Skin epidermis (tissue), 12 donors: ENCODE results near the gene LIN52.

Experiments used
- H3K27ac ChIP-seq, 21 experiments: fragments of 200-600 bp; sonication (generic) in 11 of 21; one replicate each; pipeline ENCODE4 v1.5.0; 2020; ENCODE audit warnings: mild to moderate bottlenecking in 3 of 21, inconsistent platforms in 2 of 21, moderate library complexity in 2 of 21
- H3K4me3 ChIP-seq, 7 experiments: fragments of 200-600 bp; sonication (generic) in 2 of 7; one replicate each; pipeline ENCODE4 v1.5.0; 2020; ENCODE audit warnings: inconsistent platforms in 2 of 7, mild to moderate bottlenecking in 2 of 7, moderate library complexity in 1 of 7

Gene LIN52

GRCh38 chr14:74084277-74085046 lies at the start of gene LIN52, which contains the start of gene ALDH6A1:
LIN52 (plus strand) TSS chr14:74084956; CDS start chr14:74084975, 19 bp downstream.
ALDH6A1 (minus strand) TSS chr14:74084453; CDS start chr14:74084394, 59 bp downstream.
- H3K27ac ChIP-seq, result peak within 1 kb of the TSS in 20 of 21 experiments; percentile 8 to 85 (median 77)
- peak within 1 kb of the TSS; percentile 60 to 92 (median 77) for H3K4me3 ChIP-seq

GRCh38 chr14:74035556-74035955 lies 49.2 kb upstream of the LIN52 start:
- no peak overlapping the region for H3K27ac ChIP-seq
- H3K4me3 ChIP-seq, result no peak overlapping the region

GRCh38 chr14:74038020-74038859 lies 46.5 kb upstream of the LIN52 start:
- Histone ChIP-seq H3K27ac (no peak overlapping the region), H3K4me3 (no peak overlapping the region)

GRCh38 chr14:74042296-74042695 lies 42.5 kb upstream of the LIN52 start:
- Histone ChIP-seq H3K27ac (no peak overlapping the region), H3K4me3 (no peak overlapping the region)

- H3K4me3 ChIP-seq, result no peak overlapping the region
These were observed 39.2 kb upstream of the LIN52 start for GRCh38 chr14:74045522-74045921.

GRCh38 chr14:74048281-74048680 lies 36.5 kb upstream of the LIN52 start:
- Histone ChIP-seq H3K27ac (no peak overlapping the region), H3K4me3 (no peak overlapping the region)

More at GRCh38 chr14:74045522-74045921, 39.2 kb upstream of the LIN52 start:
- no peak overlapping the region for H3K27ac ChIP-seq

- no peak overlapping the region for H3K4me3 ChIP-seq
- H3K27ac ChIP-seq, result peak overlapping the region in 2 of 21 experiments; percentile 20 to 22
These were observed 34.8 kb upstream of the LIN52 start for GRCh38 chr14:74049876-74050495.

GRCh38 chr14:74062809-74063150 lies 22.0 kb upstream of the LIN52 start:
- Histone ChIP-seq H3K27ac (no peak overlapping the region), H3K4me3 (no peak overlapping the region)

- Histone ChIP-seq H3K27ac (no peak overlapping the region), H3K4me3 (no peak overlapping the region)
These were observed 20.3 kb upstream of the LIN52 start for GRCh38 chr14:74064426-74064825.

- Histone ChIP-seq H3K27ac (no peak overlapping the region), H3K4me3 (no peak overlapping the region)
These were observed 19.9 kb upstream of the LIN52 start for GRCh38 chr14:74064883-74065282.

GRCh38 chr14:74065746-74066575 lies 18.8 kb upstream of the LIN52 start:
- no peak overlapping the region for H3K27ac ChIP-seq
- no peak overlapping the region for H3K4me3 ChIP-seq

GRCh38 chr14:74077401-74077800 lies 7.4 kb upstream of the LIN52 start:
- Histone ChIP-seq H3K4me3 (no peak overlapping the region), H3K27ac (no peak overlapping the region)

GRCh38 chr14:74080820-74081460 lies 3.8 kb upstream of the LIN52 start:
- no peak overlapping the region for H3K27ac ChIP-seq

GRCh38 chr14:74081491-74081890 lies 3.3 kb upstream of the LIN52 start:
- Histone ChIP-seq H3K4me3 (no peak overlapping the region), H3K27ac (no peak overlapping the region)

More at GRCh38 chr14:74080820-74081460, 3.8 kb upstream of the LIN52 start:
- H3K4me3 ChIP-seq, result no peak overlapping the region

GRCh38 chr14:74083161-74083560 lies 1.6 kb upstream of the LIN52 start:
- Histone ChIP-seq H3K4me3 (peak overlapping the region in 1 of 7 experiments; percentile 92), H3K27ac (peak overlapping the region in 2 of 21 experiments; percentile 80)

GRCh38 chr14:74083784-74084276 lies 926 bp upstream of the LIN52 start:
- peak overlapping the region; percentile 55 to 92 (median 77) for H3K4me3 ChIP-seq

GRCh38 chr14:74085047-74085637 lies 386 bp downstream of the LIN52 start:
- peak overlapping the region; percentile 60 to 92 (median 77) for H3K4me3 ChIP-seq
- H3K27ac ChIP-seq, result peak overlapping the region in 19 of 21 experiments; percentile 9 to 85 (median 75)

More at GRCh38 chr14:74083784-74084276, 926 bp upstream of the LIN52 start:
- H3K27ac ChIP-seq, result peak overlapping the region in 19 of 21 experiments; percentile 8 to 80 (median 68)

GRCh38 chr14:74085828-74086227 lies 1.1 kb downstream of the LIN52 start:
- H3K27ac ChIP-seq, result peak overlapping the region in 1 of 21 experiments; percentile 71
- H3K4me3 ChIP-seq, result peak overlapping the region in 5 of 7 experiments; percentile 60 to 92 (median 79)
